ENCODE results near the gene MGST3.
"Not testable (repeated sequence)": the region's sequence is repeated elsewhere in the genome, so short reads cannot be mapped to it uniquely, and the experiment has no call there.

MGST3 gene

GRCh38 chr1:165697881-165698760, 67.1 kb downstream of the MGST3 start, which contains the start of gene ALDH9A1:
Gene ALDH9A1, minus strand, starts transcription at chr1:165698562. Its CDS starts 4 bp downstream, at chr1:165698558.
- DNase-seq (ENCODE audit: low read depth): peak; percentile 94

GRCh38 chr1:165698761-165699052, 67.7 kb downstream of the MGST3 start:
- DNase-seq (ENCODE audit: low read depth): no peak

- DNase-seq (ENCODE audit: low read depth): no peak
Observed at GRCh38 chr1:165699577-165699976, 68.5 kb downstream of the MGST3 start.

GRCh38 chr1:165701922-165702321, 70.9 kb downstream of the MGST3 start:
- DNase-seq (ENCODE audit: low read depth): not testable (repeated sequence)

GRCh38 chr1:165703648-165704047, 72.6 kb downstream of the MGST3 start:
- DNase-seq (ENCODE audit: low read depth): no peak

All from CMK (cell line).